Measurements from ENCODE around the gene EIF3A. TPM values are rescaled to one million over a fixed set of nuclear protein-coding genes. Genes with fewer than 3 reads are reported as not detected.

Gene EIF3A
- total and polyA plus RNA-seq, 9 of the 15 experiments (the other 6 are each of a cell fraction or from before 2014, with no cell fraction given): 19.6 to 163 (median 102) TPM

DNA sequence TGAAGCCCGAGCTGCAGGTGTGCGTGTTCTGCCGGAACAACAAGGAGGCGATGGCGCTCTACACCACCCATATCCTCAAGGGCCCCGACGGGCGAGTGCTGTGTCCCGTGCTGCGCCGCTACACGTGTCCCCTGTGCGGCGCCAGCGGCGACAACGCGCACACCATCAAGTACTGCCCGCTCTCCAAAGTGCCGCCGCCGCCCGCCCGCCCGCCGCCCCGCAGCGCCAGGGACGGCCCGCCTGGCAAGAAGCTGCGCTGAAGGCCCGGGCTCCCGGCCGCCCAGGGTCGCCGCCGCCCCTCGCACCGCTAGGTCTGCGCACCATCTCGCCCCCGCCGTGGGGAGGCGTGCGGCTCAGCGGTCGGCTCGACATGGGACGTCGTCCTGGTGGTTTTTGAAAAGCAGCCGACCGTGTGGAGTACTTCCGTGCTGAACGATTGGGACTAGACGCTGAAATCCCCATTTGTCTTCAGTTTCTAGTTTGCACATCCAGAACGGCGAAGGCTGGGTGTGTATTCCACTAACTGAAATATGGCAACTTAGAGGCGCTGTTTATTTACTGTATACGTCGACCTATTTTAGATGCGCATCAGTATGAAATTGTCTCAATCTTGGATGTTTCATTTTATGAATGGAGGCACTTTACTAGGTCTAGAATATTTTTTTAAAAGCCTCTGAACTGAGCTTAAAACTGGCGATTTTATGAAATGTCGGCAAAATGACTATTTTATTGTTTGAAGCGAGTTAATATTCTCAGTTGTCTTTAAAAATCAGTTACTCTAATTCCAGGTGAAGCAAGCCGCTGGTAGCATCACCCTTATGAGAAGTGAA is 50.0 kb downstream of the EIF3A start (continued):
- TF ChIP-seq MYBL2 (IDR thresholded peaks at IDR 0.05; ENCODE audit: low read depth) (no peak; the same call in 1 of the 2 replicates), MYBL2 (CRISPR knock-in tag; IDR thresholded peaks at IDR 0.05; ENCODE audit: borderline replicate concordance) (no peak), ZC3H11A (IDR thresholded peaks at IDR 0.05; ENCODE audit: low read depth, low read length) (no peak), CREB3L1 (IDR thresholded peaks at IDR 0.05; ENCODE audit: borderline replicate concordance, low read depth) (0 out of 2 replicates have a peak, but pooled peaks have one; percentile 34), MTF1 (CRISPR knock-in tag; IDR thresholded peaks at IDR 0.05; ENCODE audit: borderline replicate concordance) (no peak), ZFPM2 (CRISPR knock-in tag; IDR thresholded peaks at IDR 0.05) (no peak), HIVEP1 (CRISPR knock-in tag; IDR thresholded peaks at IDR 0.05) (no peak), E2F4 (CRISPR knock-in tag; IDR thresholded peaks at IDR 0.05; ENCODE audit: low read depth) (no peak), ZNF76 (CRISPR knock-in tag; IDR thresholded peaks at IDR 0.05; ENCODE audit: borderline replicate concordance) (no peak), ZNF707 (CRISPR knock-in tag; conservative IDR thresholded peaks at IDR 0.05) (no peak), TARDBP (IDR thresholded peaks at IDR 0.05) (no peak), GTF2B (IDR thresholded peaks at IDR 0.05; ENCODE audit: extremely low read depth, insufficient read length) (no peak), POLR2A (conservative IDR thresholded peaks at IDR 0.05) (peak; percentile 45; the same call in 1 of the 2 replicates), MXI1 (IDR thresholded peaks at IDR 0.05; ENCODE audit: low read depth, low read length) (0 out of 2 replicates have a peak, but pooled peaks have one; percentile 10), ZNF277 (CRISPR knock-in tag; IDR thresholded peaks at IDR 0.05; ENCODE audit: borderline replicate concordance) (no peak), ZNF239 (CRISPR knock-in tag; IDR thresholded peaks at IDR 0.05) (no peak)
- TF ChIP-seq, protein P1, sequence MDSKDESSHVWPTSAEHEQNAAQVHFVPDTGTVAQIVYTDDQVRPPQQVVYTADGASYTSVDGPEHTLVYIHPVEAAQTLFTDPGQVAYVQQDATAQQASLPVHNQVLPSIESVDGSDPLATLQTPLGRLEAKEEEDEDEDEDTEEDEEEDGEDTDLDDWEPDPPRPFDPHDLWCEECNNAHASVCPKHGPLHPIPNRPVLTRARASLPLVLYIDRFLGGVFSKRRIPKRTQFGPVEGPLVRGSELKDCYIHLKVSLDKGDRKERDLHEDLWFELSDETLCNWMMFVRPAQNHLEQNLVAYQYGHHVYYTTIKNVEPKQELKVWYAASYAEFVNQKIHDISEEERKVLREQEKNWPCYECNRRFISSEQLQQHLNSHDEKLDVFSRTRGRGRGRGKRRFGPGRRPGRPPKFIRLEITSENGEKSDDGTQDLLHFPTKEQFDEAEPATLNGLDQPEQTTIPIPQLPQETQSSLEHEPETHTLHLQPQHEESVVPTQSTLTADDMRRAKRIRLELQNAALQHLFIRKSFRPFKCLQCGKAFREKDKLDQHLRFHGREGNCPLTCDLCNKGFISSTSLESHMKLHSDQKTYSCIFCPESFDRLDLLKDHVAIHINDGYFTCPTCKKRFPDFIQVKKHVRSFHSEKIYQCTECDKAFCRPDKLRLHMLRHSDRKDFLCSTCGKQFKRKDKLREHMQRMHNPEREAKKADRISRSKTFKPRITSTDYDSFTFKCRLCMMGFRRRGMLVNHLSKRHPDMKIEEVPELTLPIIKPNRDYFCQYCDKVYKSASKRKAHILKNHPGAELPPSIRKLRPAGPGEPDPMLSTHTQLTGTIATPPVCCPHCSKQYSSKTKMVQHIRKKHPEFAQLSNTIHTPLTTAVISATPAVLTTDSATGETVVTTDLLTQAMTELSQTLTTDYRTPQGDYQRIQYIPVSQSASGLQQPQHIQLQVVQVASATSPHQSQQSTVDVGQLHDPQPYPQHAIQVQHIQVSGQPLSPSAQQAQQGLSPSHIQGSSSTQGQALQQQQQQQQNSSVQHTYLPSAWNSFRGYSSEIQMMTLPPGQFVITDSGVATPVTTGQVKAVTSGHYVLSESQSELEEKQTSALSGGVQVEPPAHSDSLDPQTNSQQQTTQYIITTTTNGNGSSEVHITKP (IDR thresholded peaks at IDR 0.05; ENCODE audit: partially characterized antibody): no peak
- TF ChIP-seq, protein P2, sequence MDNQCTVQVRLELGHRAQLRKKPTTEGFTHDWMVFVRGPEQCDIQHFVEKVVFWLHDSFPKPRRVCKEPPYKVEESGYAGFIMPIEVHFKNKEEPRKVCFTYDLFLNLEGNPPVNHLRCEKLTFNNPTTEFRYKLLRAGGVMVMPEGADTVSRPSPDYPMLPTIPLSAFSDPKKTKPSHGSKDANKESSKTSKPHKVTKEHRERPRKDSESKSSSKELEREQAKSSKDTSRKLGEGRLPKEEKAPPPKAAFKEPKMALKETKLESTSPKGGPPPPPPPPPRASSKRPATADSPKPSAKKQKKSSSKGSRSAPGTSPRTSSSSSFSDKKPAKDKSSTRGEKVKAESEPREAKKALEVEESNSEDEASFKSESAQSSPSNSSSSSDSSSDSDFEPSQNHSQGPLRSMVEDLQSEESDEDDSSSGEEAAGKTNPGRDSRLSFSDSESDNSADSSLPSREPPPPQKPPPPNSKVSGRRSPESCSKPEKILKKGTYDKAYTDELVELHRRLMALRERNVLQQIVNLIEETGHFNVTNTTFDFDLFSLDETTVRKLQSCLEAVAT (IDR thresholded peaks at IDR 0.05): no peak

All from K562 (cell line).